ENCODE results near the gene TARDBP.
"Not testable (repeated sequence)": the region's sequence is repeated elsewhere in the genome, so short reads cannot be mapped to it uniquely, and the experiment has no call there.

TARDBP gene

DNA sequence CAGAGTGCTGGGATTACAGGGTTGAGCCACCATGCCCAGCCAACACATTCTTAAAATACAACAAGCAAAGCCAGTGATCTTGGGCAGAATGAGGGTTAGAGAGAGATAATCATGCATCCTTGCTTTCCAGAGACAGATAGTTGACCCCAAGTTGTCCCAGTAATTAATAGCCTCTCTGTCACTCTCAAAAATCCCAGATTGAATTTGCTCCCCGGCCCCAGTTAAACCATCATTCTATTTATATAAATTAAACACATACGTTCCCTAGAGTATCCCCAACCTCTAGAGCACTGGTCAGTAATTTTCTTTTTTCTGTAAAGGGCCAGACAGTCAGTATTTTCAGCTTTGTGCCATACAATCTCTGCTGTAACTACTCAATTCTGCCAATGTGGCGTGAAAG, 16.4 kb upstream of the TARDBP start:
- no peak for DNase-seq

DNA sequence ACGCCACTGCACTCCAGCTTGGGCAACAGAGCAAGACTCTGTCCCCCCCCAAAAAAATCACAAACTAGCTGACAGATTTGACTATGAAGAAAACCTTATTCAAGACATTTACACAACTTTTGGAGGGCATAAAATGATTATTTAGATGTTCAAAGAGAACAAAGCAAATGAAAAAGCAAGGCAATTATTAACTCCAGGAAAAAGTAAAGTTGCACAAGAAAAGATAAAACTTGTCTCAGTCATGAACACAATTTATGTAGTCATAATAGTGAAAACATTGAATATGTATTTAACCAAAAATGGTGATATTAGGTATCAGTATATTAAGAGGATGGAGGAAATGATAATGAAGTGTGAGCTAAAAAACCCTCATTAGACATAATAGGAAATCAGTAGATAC, 11.9 kb upstream of the TARDBP start:
- DNase-seq = no peak

GRCh38 chr1:11013160-11013531, 692 bp downstream of the TARDBP start:
- no peak for DNase-seq

- not testable (repeated sequence) for DNase-seq
These were observed 6.9 kb downstream of the TARDBP start for GRCh38 chr1:11019358-11019757.

- DNase-seq = no peak
These were observed 7.5 kb downstream of the TARDBP start for GRCh38 chr1:11019971-11020370.

GRCh38 chr1:11023201-11023600, 10.7 kb downstream of the TARDBP start:
- DNase-seq = no peak

GRCh38 chr1:11024154-11024873, 11.9 kb downstream of the TARDBP start:
- DNase-seq = no peak

DNA sequence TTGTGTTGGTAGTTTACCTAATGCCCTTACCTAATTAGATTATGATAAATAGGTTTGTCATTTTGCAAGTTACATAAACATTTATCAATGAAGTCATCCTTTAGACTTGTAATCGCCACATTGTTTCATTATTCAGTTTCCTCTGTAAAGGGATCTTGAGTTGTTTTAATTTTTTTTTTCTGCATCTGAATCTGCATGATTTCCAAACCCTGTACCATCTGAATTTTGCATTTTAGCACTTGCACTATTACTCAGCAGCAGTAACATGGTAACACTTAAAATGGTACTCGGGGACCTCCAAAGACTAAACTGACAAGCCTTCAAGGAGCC, 12.4 kb downstream of the TARDBP start:
- DNase-seq = no peak

DNA sequence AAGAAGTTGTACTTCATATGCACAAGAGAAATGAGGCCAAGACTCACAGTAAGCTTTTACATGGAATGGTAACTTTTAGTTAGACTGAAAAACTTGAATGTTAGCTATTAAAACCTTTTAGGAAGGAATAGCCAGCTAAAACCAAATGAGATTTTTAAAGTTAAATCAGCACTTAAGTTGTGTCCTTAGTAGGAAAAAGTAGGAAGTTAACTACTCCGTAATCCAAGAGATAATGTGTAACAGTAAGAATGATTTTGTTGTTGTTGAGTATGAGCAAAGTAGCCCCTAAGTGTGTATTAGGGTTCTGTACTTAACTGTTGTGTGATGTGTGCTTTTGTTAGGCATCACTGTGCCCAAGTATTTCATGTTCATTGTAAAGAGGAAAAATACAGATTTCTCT, 13.2 kb downstream of the TARDBP start:
- no peak for DNase-seq

GRCh38 chr1:11026052-11026451, 13.6 kb downstream of the TARDBP start:
- no peak for DNase-seq

DNA sequence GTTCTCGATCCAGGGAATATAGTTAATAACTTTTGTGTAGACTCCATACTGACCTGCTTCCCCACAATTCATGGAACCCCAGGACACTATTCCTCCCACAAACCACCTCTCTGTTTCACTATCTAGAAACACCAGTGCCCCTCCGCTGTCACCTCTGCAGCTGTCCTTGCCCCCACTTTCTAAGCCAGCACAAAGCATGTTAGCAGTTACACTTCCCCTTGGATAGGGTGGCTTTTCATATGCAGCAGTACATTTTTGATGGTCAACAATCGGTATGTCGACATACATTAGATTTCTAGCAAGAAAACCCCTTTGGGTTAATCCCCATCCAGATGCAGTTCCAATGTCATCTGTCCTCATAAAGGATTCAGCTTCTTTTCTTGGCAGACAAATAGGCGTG, 14.4 kb downstream of the TARDBP start:
- DNase-seq = no peak

GRCh38 chr1:11027316-11027715, 14.9 kb downstream of the TARDBP start:
- DNase-seq = no peak

GRCh38 chr1:11028018-11028417, 15.6 kb downstream of the TARDBP start:
- DNase-seq = no peak

- no peak for DNase-seq
These were observed 18.4 kb downstream of the TARDBP start for GRCh38 chr1:11030865-11031264.

DNA sequence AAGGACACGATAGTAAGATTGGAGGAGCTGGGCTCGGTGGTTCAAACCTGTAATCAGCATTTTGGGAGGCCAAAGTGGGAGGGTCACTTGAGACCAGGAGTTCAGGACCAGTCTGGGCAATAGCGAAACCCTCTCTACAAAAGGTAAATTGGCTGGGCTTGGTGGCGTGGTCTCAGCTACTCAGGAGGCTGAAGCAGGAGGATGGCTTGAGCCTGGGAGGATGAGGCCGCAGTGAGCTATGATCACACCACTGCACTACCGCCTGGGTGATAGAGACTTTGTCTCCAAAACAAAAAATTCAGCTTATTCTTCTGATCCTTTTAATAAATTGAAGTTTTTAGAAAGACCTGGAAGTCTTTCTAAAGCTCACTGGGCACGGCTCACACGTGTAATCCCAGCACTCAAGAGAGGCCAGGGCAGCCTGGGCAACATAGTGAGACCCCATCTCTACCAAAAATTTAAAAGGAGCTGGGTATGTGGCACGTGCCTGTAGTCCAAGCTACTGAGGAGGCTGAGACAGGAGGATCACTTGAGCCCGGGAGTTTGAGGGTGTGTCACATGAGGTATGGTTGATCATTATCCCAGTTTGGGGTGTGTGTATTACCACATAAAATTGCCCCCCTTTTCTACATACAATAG, 19.3 kb downstream of the TARDBP start:
- no peak for DNase-seq

GRCh38 chr1:11037019-11037739, 24.7 kb downstream of the TARDBP start:
- DNase-seq = not testable (repeated sequence)

DNA sequence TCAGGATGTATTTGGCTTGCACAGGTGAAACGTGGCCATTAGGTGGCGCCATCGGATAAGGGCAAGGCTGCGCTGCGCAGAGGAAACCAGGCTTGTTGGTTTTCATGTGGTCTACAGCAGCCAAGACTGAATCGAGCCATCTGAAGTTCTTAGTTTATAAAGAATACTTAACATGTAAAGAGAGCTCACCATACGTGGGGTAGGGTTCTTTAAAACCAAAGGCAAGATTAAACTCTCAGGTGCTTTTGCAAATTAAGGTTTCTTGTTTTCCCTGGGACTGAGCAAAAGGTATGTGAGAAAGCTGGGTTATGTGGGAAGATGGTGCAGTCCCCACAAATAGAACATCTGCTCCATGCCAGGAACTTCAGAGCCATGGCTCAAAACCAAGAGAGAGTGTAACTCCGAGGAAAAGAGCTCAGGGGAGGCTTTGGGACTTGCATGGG, 25.3 kb downstream of the TARDBP start:
- DNase-seq = peak; percentile 60

GRCh38 chr1:11039351-11040104, 27.1 kb downstream of the TARDBP start:
- DNase-seq = no peak

- not testable (repeated sequence) for DNase-seq
These were observed 27.6 kb downstream of the TARDBP start for GRCh38 chr1:11040105-11040429.

DNA sequence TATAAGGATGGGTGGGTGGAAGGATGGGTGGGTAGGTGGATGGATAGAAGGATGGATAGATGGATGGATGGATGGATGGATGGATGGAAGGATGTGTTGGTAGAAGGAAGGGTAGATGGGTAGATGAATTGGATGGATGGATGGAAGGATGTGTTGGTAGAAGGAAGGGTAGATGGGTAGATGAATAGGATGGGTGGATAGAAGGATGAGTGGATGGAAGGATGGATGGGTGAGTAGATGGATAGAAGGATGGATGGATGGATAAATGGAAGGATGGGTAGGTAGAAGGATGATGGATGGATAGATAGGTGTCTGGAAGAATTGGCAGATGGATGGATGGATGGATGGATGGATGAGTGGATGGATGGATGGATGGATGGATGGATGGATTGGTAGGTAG, 28.6 kb downstream of the TARDBP start:
- no peak for DNase-seq

DNA sequence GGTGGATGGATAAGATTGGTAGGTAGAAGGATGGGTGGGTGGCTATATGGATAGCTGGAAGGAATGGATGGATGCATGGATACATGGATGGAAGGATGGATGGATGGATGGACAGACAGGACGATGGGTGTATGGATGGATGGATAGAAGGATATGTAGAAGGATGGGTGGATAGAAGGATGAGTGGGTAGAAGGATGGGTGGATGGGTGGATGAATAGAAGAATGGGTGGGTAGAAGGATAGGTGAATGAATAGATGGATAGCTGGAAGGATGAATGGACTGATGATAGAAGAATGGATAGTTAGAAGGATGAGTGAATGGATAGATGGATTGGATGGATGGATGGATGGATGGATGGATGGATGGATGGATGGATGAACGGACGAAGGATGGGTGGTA, 29.6 kb downstream of the TARDBP start:
- DNase-seq = no peak

DNA sequence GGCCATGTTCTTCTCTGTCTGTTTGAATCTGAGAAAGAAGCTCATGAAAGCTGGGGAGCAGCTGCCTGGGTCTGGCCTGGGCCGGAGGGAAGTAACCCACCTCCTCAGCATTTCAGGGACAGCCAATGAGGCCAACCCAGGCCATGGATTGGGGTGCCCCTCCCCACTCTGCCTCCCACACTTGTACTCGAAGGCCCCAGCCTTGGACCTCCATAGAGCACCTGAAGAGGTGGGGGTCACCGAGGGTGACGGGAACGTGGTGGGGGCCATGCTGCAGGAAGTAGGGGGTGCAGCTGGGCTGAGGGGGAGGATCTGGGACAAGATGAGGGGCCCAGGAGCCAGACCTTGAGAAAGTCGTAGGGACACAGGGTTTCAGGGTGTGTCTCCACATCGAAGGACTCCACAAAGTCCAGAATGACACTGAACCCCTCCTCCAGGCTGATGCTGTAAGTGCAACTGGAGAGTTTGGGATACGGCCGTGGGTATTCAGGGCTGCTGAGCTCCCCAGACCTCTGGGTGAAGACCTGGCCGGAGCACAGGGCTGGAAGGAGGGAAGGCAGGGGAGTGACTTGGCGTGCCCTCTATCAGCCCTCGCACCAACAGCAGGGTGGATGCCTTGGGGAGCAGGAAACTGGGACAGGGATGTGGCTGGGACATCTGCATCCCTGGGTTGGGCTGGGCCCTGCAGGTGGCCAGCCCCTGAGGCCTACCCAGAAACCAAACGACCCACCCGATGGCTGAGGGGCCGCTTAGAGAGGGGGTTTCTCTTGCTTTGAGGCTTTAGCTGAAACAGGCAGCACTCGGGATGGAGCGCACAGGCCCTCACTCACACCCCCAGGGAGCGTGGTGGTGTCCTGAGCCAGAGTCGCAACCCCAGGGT, 30.8 kb downstream of the TARDBP start:
- no peak for DNase-seq
